ENCODE measurements around the gene FEM1B.

FEM1B gene

GRCh38 chr15:68310804-68311463, 33.4 kb downstream of the FEM1B start:
- DNase-seq = no peak

DNA sequence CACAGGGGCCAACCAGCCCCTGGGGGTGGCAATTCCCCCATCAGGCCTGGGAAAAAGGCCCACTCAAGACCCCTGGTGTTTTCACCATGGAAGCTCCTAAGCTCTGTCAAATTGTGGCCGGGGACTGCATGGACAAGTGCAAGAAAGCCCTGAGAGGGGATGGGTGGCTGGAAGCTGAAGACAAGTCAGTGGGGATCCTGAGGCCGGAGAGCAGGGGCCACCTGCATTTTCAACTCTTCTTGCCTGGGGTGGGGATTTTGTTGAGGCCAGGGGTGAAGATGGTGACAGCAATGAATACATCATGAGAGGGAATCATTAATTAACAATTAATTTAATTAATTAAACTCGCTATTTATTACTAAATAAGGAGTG, 33.9 kb downstream of the FEM1B start:
- no peak for DNase-seq

DNA sequence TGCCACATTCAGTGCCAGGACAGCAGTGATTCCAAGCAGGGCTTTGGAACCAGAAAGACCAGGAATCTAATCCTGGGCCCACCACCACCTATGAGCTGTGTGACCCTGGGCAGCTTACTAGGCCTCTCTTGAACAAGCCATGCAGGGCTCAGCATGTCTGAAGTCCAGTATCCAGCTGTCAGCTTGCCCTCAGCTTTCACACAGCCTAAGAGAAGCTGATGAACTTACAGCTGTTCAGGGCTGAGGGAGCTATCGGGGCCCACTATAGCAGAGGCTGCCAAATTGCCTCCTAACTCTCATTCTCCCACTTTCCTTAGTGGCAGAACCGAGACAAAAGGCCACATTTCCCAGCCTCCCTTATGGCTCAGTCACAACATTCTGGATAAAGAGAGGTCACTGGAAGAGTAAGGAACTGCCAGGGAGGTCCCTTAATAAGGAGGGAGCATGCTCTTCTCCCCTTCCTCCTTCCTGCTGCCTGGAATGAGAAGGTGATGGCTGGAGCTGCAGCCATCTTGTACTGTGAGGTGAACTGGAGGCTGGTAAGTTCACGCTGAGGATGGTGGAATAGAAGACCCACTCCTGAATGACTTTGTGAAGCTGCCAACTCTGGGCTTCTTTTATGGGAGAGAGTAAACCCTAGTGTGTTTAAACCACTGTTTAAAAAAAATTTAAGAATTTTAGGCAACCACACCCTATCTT, 34.5 kb downstream of the FEM1B start:
- no peak for DNase-seq

DNA sequence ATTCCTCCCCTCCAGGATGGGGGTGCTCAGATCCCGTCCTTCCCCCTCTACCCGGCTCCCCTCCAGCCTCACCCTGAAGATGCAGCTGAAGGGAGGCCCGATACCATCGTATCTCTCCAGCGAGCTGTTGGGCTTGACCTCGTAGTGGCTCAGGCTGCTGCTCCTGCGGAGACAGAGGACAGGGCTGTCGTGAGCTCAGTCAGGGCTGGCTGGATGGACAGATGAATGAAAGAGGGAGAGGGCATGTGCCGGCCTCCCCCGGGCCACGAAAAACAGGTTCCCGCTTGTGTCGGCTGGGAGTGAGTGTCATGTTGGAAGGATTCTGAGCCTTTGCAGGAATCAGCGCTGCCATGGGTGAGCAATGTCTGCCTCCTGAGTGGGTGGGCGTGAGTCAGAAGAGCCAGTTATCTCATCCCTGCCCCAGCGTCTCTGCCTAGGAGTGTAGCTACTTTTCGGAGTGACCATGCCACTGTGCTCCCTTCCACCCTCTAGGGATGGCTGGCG, 35.2 kb downstream of the FEM1B start:
- no peak for DNase-seq

DNA sequence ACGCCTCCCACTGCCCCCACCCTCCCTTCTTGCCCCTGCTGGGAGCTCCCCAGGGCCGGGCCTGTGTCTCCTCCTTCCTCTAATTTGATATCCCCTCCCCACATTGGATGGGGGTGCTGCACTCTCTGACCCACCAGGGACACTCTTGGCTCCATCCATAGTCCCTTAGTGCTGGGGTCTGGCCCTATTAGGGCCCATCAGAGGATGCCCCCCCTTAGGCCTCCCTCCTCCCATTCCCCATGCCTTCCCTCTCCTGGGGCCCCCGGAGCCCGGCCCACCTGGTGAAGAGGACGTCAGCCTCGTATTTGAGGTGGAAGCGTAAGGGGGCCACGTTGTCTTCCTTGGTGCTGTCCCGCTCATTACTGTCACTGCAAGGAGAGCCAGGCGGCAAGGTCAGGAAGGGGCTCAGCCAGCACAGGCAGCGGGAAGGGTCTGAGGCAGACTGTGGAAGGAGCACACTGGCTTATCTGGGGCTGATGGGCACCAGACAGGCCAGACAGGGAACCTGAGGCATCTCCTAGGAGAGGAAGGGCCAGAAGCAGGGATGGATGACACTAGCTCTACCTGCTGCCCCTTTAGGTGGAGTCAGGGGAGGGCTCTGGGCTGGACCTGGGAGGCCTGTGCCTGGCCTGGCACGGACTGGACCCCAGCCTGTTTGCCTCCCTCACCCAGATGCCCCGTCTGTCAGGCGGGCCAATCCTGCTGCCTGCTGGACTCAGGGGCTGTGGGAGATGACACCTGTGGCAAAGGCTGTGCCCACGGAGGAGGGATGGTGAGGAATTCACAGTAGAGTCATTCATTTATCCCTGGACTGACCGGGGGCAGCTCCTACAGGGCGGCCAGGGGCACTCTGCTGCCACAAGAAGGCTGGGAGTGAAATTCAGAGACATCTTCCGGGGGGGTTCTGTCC, 36.2 kb downstream of the FEM1B start:
- no peak for DNase-seq

DNA sequence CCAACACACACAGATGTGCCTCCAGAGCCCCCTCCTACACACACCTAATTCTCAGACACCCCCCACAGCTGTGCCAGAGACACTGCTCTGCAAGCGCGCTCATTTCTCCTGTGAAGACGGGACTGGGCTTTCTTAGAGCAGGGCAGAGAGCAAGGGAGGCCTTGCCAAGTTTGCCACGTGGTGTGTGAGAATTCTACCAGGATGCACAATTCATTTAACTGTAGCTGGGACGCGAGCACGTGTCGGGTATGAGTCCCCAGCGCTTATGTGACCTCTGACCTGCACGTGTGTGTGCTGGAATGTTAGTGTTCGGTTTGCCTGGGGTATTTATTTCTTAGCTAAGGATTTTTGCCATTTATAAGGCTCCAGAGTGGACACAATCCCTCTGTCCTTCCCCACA, 37.0 kb downstream of the FEM1B start:
- DNase-seq = no peak

- DNase-seq = no peak
Measured at GRCh38 chr15:68315035-68315434, 37.5 kb downstream of the FEM1B start.

GRCh38 chr15:68315495-68316031, 38.0 kb downstream of the FEM1B start:
- DNase-seq = no peak

- no peak for DNase-seq
Measured at GRCh38 chr15:68316061-68316804, 38.7 kb downstream of the FEM1B start.

GRCh38 chr15:68317281-68318007, 39.9 kb downstream of the FEM1B start:
- DNase-seq = no peak

DNA sequence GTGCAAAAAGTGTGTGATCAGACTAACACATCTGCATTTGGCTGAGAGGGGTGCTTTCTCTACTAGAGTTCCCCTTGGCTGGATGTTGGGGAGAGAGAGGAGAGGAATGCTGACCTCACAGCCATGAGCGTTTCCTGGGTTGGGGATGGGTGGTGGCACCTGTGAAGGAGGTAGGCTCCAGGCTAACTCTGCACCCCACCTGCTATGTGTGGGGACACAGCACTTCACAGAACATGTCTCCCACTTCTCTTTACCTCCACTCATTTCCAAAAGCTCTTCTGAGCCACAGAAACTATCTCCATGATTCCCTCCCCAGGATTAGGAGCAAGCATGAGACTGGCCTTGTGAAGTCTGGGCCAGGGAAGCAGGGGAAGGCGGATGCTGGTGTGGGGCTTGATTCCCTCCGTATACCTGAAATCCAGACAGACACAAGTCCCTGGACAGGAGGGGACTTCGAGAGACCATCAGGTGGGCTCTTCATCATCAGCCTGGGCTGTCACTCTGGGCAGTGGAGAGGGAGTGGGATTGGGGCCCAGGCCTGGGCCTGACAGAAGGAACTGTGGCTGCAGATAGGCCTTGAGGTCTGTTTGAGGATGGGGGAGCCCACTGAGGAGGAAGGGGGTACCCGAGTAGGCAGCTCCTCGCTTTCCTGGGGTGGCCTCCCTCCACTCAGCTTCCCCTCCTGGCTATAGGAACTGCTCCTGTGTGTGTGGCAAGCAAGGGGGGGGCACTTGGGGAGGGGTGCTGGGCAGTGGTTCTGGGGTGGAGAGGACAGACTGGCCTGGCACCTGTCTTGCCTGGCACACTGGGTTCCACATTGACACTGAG, 40.7 kb downstream of the FEM1B start:
- no peak for DNase-seq

GRCh38 chr15:68318931-68319909, 41.7 kb downstream of the FEM1B start:
- no peak for DNase-seq

- no peak for DNase-seq
Measured at GRCh38 chr15:68319997-68320396, 42.5 kb downstream of the FEM1B start.

GRCh38 chr15:68321229-68321628, 43.7 kb downstream of the FEM1B start:
- DNase-seq = no peak

DNA sequence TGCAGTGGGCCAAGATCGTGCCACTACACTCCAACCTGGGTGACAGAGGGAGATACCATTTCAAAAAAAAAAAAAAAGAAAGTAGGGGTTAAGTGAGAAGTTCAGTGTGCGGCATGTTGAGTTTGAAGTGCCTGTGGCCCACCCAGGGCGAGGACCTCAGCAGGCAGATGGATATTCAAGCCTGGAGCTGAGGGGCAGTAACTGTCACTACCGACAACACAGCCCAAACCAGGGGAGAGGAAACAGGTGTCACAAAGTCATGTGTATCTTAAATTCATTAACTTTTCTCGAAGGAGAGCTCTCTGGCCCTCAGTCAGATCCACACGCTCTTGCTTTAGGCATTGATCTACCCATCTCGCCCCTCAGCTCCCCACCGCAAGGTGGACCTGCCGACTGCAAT, 45.3 kb downstream of the FEM1B start:
- DNase-seq = no peak

- no peak for DNase-seq
Measured at GRCh38 chr15:68325726-68326125, 48.2 kb downstream of the FEM1B start.

DNA sequence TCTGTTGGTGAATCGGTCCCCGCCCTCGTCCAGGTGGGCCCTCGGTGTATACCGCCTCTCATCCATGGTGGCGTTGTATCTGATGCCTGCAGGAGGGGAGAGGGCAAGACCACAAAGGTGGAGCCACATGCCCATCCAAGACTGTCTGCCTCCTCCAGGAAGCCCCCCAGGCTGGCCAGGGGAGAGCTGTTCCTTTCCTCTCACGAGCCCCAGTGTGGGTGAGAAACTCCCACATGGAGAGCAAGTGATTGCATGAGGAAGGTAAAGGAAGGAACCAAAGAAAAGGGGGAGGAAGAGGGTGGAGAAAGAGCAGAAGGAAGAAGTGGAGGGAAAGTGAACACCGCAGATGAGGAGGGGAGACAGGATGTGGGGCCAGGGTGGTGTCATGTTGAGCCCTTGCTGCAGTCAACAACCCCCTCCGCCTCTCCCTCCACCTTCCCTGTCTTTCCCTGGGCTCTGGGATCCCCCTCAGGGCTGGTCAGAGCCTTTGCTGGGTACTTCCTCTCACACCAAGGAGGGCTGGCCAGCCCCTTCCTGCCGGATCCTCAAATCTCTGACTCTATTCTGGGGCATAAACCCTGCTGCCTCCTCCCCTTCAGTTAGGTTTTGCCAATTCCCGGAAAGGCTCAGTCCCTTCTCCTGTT, 49.3 kb downstream of the FEM1B start:
- DNase-seq = no peak

DNA sequence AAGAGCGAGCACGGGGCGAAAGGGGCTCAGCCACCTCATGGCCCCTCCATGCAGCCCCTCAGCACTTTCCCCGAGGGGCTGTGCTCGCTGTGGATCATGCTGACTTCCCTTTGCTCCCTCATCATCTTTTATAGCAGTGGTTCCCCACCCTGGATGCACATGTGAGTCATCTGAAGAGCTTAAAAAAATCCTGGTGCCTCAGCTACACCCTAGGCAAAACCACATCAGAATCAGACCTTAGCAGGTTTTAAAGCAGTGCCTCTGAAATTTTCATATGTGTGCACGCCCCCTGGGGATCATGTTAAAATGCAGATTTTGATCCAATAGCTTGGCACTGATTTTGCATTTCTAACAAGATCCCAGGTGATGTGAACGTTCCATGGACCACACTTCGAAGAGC, 50.9 kb downstream of the FEM1B start:
- DNase-seq = no peak

DNA sequence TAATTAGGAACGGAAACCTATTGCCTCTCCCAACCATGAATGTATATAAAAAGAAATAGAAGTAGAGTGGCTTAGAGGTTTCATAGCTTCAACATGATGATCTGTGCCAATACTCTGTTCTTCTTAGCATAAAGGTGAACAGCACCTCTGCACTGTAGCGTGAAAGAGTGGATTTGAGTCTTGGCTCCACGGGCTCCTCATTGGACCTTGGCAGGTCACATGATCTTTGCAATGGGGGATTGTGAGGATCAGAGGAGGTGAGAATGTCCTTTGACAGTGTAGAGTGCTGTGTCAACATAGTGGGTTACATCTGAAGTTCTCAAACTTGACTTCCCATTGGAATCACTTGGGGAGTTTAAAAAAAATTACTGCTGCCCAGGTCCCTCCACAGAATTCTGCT, 51.4 kb downstream of the FEM1B start:
- no peak for DNase-seq
